H9 (cell line): ENCODE data around the gene TMEM54. TPM values are rescaled to one million over a fixed set of nuclear protein-coding genes. Genes with fewer than 3 reads are reported as not detected.
"Not testable (repeated sequence)": the region's sequence is repeated elsewhere in the genome, so short reads cannot be mapped to it uniquely, and the experiment has no call there.

Experiments
- DNase-seq: peaks from one replicate; pipeline ENCODE4 v3.0.0-alpha.2; 2017
- H2AFZ ChIP-seq: one replicate; pipeline ENCODE4 v1.6.1; 2013; ENCODE audit warnings: mild to moderate bottlenecking, low read length, control low read depth, moderate library complexity
- H2AK5ac ChIP-seq: 2 replicates; pipeline ENCODE4 v1.6.1; 2013; ENCODE audit warnings: low read length, control low read depth, mixed read lengths; ENCODE audit not compliant: insufficient read length
- H2BK120ac ChIP-seq: one replicate; pipeline ENCODE4 v1.6.1; 2013; ENCODE audit warnings: low read depth, mild to moderate bottlenecking, low read length, control low read depth, inconsistent platforms; ENCODE audit not compliant: poor library complexity, severe bottlenecking
- H2BK12ac ChIP-seq: 2 replicates; pipeline ENCODE4 v1.6.1; 2013; ENCODE audit warnings: low read length, control low read depth, mixed read lengths, low read depth; ENCODE audit not compliant: insufficient read length
- H2BK15ac ChIP-seq: 2 replicates; pipeline ENCODE4 v1.6.1; 2013; ENCODE audit warnings: low read depth, low read length, control low read depth
- H2BK20ac ChIP-seq: one replicate; pipeline ENCODE4 v1.6.1; 2013; ENCODE audit warnings: low read depth, mild to moderate bottlenecking, low read length, control low read depth, inconsistent platforms; ENCODE audit not compliant: poor library complexity, severe bottlenecking
- H2BK5ac ChIP-seq: 2 replicates; pipeline ENCODE4 v1.6.1; 2013; ENCODE audit warnings: low read length, control low read depth, mixed read lengths; ENCODE audit not compliant: insufficient read length
- H3K14ac ChIP-seq: 2 replicates; pipeline ENCODE4 v1.6.1; 2013; ENCODE audit warnings: low read length, control low read depth; ENCODE audit not compliant: insufficient read depth
- H3K18ac ChIP-seq: 2 replicates; pipeline ENCODE4 v1.6.1; 2013; ENCODE audit warnings: low read depth, mild to moderate bottlenecking, mixed read lengths, low read length, control low read depth; ENCODE audit not compliant: insufficient read length
- H3K23ac ChIP-seq: 2 replicates; pipeline ENCODE4 v1.6.1; 2013; ENCODE audit warnings: low read length, control low read depth, mixed read lengths, low read depth; ENCODE audit not compliant: insufficient read length
- H3K23me2 ChIP-seq: 2 replicates; pipeline ENCODE4 v1.6.1; 2013; ENCODE audit warnings: low read depth, mild to moderate bottlenecking, mixed read lengths, low read length, control low read depth; ENCODE audit not compliant: insufficient read length, poor library complexity, severe bottlenecking
- H3K27ac ChIP-seq: 2 replicates; pipeline ENCODE4 v1.5.1; 2013; ENCODE audit warnings: low read length, control low read depth, mixed read lengths, low read depth; ENCODE audit not compliant: insufficient read length
- H3K27me3 ChIP-seq: 2 replicates; pipeline ENCODE4 v1.6.1; 2013; ENCODE audit warnings: low read length, control low read depth, inconsistent platforms; ENCODE audit not compliant: insufficient read depth
- H3K4ac ChIP-seq: 2 replicates; pipeline ENCODE4 v1.6.1; 2013; ENCODE audit warnings: low read depth, mild to moderate bottlenecking, control low read depth, inconsistent platforms, low read length, moderate library complexity
- H3K4me1 ChIP-seq: 2 replicates; pipeline ENCODE4 v1.6.1; 2013; ENCODE audit warnings: low read length, control low read depth, inconsistent platforms; ENCODE audit not compliant: insufficient read depth
- H3K4me2 ChIP-seq: 2 replicates; pipeline ENCODE4 v1.6.1; 2013; ENCODE audit warnings: low read length, control low read depth, mixed read lengths; ENCODE audit not compliant: insufficient read length, insufficient read depth
- H3K56ac ChIP-seq: 2 replicates; pipeline ENCODE4 v1.6.1; 2013; ENCODE audit warnings: low read depth, mild to moderate bottlenecking, mixed read lengths, low read length, control low read depth; ENCODE audit not compliant: insufficient read length
- H3K79me1 ChIP-seq: 2 replicates; pipeline ENCODE4 v1.6.1; 2013; ENCODE audit warnings: low read depth, mild to moderate bottlenecking, moderate library complexity, low read length, control low read depth, inconsistent platforms; ENCODE audit not compliant: insufficient read depth, poor library complexity, severe bottlenecking
- H3K79me2 ChIP-seq: 2 replicates; pipeline ENCODE4 v1.6.1; 2013; ENCODE audit warnings: low read length, control low read depth, inconsistent platforms; ENCODE audit not compliant: insufficient read depth
- H3K9ac ChIP-seq: 2 replicates; pipeline ENCODE4 v1.6.1; 2013; ENCODE audit warnings: low read length, control low read depth, mixed read lengths; ENCODE audit not compliant: insufficient read length; ENCODE audit errors: extremely low read depth
- H3K9me3 ChIP-seq: one replicate; pipeline ENCODE4 v1.6.1; 2013; ENCODE audit warnings: low read depth, low read length, inconsistent platforms; ENCODE audit not compliant: control insufficient read depth
- H3T11ph ChIP-seq: one replicate; pipeline ENCODE4 v1.6.1; 2013; ENCODE audit warnings: mild to moderate bottlenecking, low read length, control low read depth, inconsistent platforms
- H4K20me1 ChIP-seq: one replicate; pipeline ENCODE4 v1.6.1; 2013; ENCODE audit not compliant: control insufficient read depth, insufficient read length, insufficient read depth
- H4K5ac ChIP-seq: 2 replicates; pipeline ENCODE4 v1.6.1; 2013; ENCODE audit warnings: low read depth, mild to moderate bottlenecking, mixed read lengths, low read length, control low read depth; ENCODE audit not compliant: insufficient read length
- H4K8ac ChIP-seq: replicated peaks from 2 replicates; pipeline ENCODE4 v1.6.1; 2013; ENCODE audit warnings: low read length, control low read depth, mixed read lengths, low read depth; ENCODE audit not compliant: insufficient read length
- H4K91ac ChIP-seq: 2 replicates; pipeline ENCODE4 v1.6.1; 2013; ENCODE audit warnings: low read depth, mild to moderate bottlenecking, moderate library complexity, mixed read lengths, low read length, control low read depth; ENCODE audit not compliant: insufficient read length
- H3K27ac Mint-ChIP-seq, 3 experiments: 2 replicates in 2 of 3; 3 replicates in 1 of 3; pipeline ENCODE4 v1.8.0; 2020 to 2021; ENCODE audit warnings: mixed read lengths in 3 of 3, mild to moderate bottlenecking in 1 of 3, moderate library complexity in 1 of 3
- H3K27me3 Mint-ChIP-seq: 2 replicates; pipeline ENCODE4 v1.8.0; 2021; ENCODE audit warnings: low read depth, mild to moderate bottlenecking, moderate library complexity, mixed read lengths
- H3K36me3 Mint-ChIP-seq, 3 experiments: 2 replicates in 2 of 3; 3 replicates in 1 of 3; pipeline ENCODE4 v1.8.0; 2020 to 2021; ENCODE audit warnings: low read depth in 3 of 3, mixed read lengths in 3 of 3; ENCODE audit not compliant: insufficient read depth in 1 of 3
- H3K4me1 Mint-ChIP-seq, 2 experiments: 2 replicates each; pipeline ENCODE4 v1.8.0; 2020; ENCODE audit warnings: mixed read lengths in 2 of 2
- H3K4me3 Mint-ChIP-seq, 2 experiments: 2 replicates in 1 of 2; 3 replicates in 1 of 2; pipeline ENCODE4 v1.8.0; 2020 to 2021; ENCODE audit warnings: mild to moderate bottlenecking in 2 of 2, mixed read lengths in 2 of 2, moderate library complexity in 1 of 2
- H3K9me3 Mint-ChIP-seq, 2 experiments: 2 replicates in 1 of 2; 3 replicates in 1 of 2; pipeline ENCODE4 v1.8.0; 2020; ENCODE audit warnings: mild to moderate bottlenecking in 2 of 2, mixed read lengths in 2 of 2, moderate library complexity in 1 of 2
- WGBS: extraction: QIAGEN DNeasy Blood & Tissue Kit; methylation state at CpG from one replicate; pipeline ENCODE4 v1.1.7; 2013; ENCODE audit warnings: missing lambda C conversion rate, low lambda C conversion rate, mixed read lengths; ENCODE audit not compliant: insufficient read length; ENCODE audit errors: extremely low coverage; 5-methylcytosine and 5-hydroxymethylcytosine counted together
- total RNA-seq: library from RNA; stranded (reverse); gene quantifications from 2 replicates; pipeline ENCODE4 v1.2.1, GENCODE V29; 2021
- TF ChIP-seq, protein P1 (sequence below): fragments of 200-600 bp; sonication (generic); conservative IDR thresholded peaks from 3 replicates; pipeline ENCODE4 v1.8.0; 2021; ENCODE audit warnings: antibody characterized with exemption, mild to moderate bottlenecking

Gene TMEM54
- total RNA-seq, 1 experiment from 2014 or later, result 17.2 TPM

DNA sequence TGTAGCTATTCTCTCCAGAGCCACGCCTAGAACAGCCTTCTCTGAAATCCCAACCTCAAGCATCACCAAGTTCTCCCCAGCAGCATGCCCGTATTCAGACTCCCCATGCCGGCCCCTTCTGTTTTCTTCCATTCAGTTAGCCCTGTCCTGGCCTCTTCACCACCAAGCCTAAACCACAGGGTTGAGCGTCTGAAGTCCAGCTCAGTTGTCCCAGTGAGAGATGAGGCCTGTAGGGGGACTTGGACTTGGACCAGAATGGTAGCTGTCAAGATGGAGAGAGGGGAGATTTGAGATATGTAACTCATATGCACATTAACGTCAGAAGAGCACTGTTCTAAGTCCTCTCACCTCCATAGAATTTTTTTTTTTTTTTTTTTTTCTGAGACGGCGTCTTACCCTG lies 5.5 kb upstream of the TMEM54 start:
- peaks cover 4% of the 10 kb centered on the region; the same call in 1 of the 2 replicates for H3K27me3 ChIP-seq
- no peak overlapping the region for H2AK5ac ChIP-seq
- DNase-seq, result no peak
- no peak overlapping the region for H2BK5ac ChIP-seq
- no peak overlapping the region for H3K4me3 Mint-ChIP-seq
- no peak overlapping the region for H2BK12ac ChIP-seq
- H3K27ac Mint-ChIP-seq, result no peak overlapping the region
- no peak overlapping the region for H3T11ph ChIP-seq
- no peak overlapping the region for H3K27ac ChIP-seq
- no peaks in the 10 kb centered on the region for H3K9me3 ChIP-seq
- no peak overlapping the region for H2BK120ac ChIP-seq
- H3K4me1 ChIP-seq, result no peaks in the 10 kb centered on the region
- H3K79me1 ChIP-seq, result no peaks in the 10 kb centered on the region
- H2BK15ac ChIP-seq, result no peak overlapping the region
- no peaks in the 10 kb centered on the region for H4K20me1 ChIP-seq
- H3K4me1 Mint-ChIP-seq, result peaks cover 1 to 3% of the 10 kb centered on the region in 2 experiments; a peak in 3 of 4 replicates
- no peak overlapping the region for H3K4ac ChIP-seq
- no peaks in the 10 kb centered on the region for H3K23me2 ChIP-seq
- H3K79me2 ChIP-seq, result no peaks in the 10 kb centered on the region
- WGBS, result no CpG with 5 or more reads among the region's 7 CpGs
- peaks cover 38% of the 10 kb centered on the region for H3K27me3 Mint-ChIP-seq
- H3K4me2 ChIP-seq, result no peak overlapping the region
- H2AFZ ChIP-seq, result no peak overlapping the region
- no peak overlapping the region for H3K9ac ChIP-seq
- no peak overlapping the region for H4K8ac ChIP-seq
- no peaks in the 10 kb centered on the region for H3K36me3 Mint-ChIP-seq
- no peak overlapping the region for H4K5ac ChIP-seq
- no peak overlapping the region for H2BK20ac ChIP-seq
- TF ChIP-seq, protein P1, sequence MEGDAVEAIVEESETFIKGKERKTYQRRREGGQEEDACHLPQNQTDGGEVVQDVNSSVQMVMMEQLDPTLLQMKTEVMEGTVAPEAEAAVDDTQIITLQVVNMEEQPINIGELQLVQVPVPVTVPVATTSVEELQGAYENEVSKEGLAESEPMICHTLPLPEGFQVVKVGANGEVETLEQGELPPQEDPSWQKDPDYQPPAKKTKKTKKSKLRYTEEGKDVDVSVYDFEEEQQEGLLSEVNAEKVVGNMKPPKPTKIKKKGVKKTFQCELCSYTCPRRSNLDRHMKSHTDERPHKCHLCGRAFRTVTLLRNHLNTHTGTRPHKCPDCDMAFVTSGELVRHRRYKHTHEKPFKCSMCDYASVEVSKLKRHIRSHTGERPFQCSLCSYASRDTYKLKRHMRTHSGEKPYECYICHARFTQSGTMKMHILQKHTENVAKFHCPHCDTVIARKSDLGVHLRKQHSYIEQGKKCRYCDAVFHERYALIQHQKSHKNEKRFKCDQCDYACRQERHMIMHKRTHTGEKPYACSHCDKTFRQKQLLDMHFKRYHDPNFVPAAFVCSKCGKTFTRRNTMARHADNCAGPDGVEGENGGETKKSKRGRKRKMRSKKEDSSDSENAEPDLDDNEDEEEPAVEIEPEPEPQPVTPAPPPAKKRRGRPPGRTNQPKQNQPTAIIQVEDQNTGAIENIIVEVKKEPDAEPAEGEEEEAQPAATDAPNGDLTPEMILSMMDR, result no peak
- no peaks in the 10 kb centered on the region; a peak in 2 of 5 replicates for H3K9me3 Mint-ChIP-seq
- no peak overlapping the region for H3K18ac ChIP-seq
- no peak overlapping the region for H3K23ac ChIP-seq
- H4K91ac ChIP-seq, result no peak overlapping the region
- H3K56ac ChIP-seq, result no peak overlapping the region
- H3K14ac ChIP-seq, result no peak overlapping the region

DNA sequence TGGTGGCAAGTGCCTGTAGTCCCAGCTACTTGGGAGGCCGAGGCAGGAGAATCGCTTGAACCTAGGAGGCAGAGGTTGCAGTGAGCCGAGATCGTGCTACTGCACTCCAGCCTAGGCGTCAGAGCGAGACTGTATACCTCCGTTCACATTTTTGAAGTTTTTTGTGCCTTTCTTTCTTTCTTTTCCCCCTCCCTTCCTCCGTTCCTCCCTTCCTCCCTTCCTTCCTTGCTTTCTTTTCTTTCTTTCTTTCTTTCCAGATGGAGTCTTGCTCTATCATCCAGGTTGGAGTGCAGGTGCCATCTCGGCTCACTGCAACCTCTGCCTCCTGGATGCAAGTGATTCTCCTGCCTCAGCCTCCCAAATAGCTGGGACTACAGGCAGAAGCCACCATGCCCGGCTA lies 4.4 kb upstream of the TMEM54 start:
- not testable (repeated sequence) for H3K79me2 ChIP-seq, H3K36me3 Mint-ChIP-seq, H4K91ac ChIP-seq, H3K27ac Mint-ChIP-seq, H3K4ac ChIP-seq, H4K20me1 ChIP-seq, H3K27me3 ChIP-seq, H3K4me3 Mint-ChIP-seq, H3K4me1 ChIP-seq, H3T11ph ChIP-seq, H2AFZ ChIP-seq, DNase-seq, H4K8ac ChIP-seq, H3K9ac ChIP-seq, H3K14ac ChIP-seq, H3K56ac ChIP-seq, H2BK20ac ChIP-seq, H3K23ac ChIP-seq, H2AK5ac ChIP-seq, H4K5ac ChIP-seq, H2BK120ac ChIP-seq, H3K4me2 ChIP-seq, H3K79me1 ChIP-seq, H3K27ac ChIP-seq, H3K23me2 ChIP-seq, H3K4me1 Mint-ChIP-seq, H3K18ac ChIP-seq, H3K9me3 ChIP-seq, H2BK12ac ChIP-seq, H2BK5ac ChIP-seq, H2BK15ac ChIP-seq, H3K9me3 Mint-ChIP-seq
- peaks cover 44% of the 10 kb centered on the region for H3K27me3 Mint-ChIP-seq
- no CpG with 5 or more reads among the region's 10 CpGs for WGBS
